GM12872 (cell line): ENCODE measurements around the gene PPP6R2.

Source experiments
- TF ChIP-seq, protein P1 (sequence below): IDR thresholded peaks from 3 replicates; pipeline ENCODE4 v1.5.1; 2011; ENCODE audit warnings: low read depth, mild to moderate bottlenecking, low read length, moderate library complexity; ENCODE audit not compliant: insufficient read depth

PPP6R2 gene

DNA sequence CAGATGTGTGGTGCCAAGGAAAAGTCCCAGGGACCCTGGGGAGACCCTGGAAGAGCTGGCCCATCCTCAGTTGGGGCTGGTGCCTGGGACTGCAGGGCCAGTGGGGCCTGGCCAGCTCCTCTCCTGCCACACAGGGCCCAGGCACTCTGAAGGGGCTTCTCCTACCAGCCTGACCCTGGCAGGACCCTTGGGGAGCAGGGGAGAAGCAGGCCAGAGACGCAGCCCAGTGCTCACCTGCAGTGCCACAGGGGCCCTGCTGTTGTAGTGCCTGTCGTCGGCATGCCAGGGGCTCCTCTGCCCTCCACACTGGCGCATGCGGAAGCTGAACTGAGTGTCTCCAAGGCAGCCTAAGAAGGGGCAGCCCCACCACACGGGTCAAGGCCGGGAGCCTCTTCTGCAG is 25.5 kb upstream of the PPP6R2 start:
- TF ChIP-seq, protein P1, sequence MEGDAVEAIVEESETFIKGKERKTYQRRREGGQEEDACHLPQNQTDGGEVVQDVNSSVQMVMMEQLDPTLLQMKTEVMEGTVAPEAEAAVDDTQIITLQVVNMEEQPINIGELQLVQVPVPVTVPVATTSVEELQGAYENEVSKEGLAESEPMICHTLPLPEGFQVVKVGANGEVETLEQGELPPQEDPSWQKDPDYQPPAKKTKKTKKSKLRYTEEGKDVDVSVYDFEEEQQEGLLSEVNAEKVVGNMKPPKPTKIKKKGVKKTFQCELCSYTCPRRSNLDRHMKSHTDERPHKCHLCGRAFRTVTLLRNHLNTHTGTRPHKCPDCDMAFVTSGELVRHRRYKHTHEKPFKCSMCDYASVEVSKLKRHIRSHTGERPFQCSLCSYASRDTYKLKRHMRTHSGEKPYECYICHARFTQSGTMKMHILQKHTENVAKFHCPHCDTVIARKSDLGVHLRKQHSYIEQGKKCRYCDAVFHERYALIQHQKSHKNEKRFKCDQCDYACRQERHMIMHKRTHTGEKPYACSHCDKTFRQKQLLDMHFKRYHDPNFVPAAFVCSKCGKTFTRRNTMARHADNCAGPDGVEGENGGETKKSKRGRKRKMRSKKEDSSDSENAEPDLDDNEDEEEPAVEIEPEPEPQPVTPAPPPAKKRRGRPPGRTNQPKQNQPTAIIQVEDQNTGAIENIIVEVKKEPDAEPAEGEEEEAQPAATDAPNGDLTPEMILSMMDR = no peak

DNA sequence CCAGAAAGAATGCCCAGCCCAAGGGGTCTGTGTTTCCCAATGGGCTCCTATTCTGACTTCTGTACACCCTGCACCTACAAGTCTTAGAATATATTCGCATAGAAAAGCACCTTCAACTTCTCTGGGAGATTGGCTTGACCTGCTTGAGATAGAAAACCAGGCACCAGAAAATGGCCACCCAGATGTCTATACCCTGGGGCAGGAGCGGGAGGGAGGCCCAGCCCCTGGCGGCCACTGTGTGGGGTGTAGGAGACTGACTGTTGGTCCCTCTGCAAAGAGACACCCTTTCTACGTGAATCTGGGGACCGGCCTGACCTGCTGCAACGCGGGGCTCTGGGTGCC is 24.8 kb upstream of the PPP6R2 start:
- TF ChIP-seq, protein P1 = no peak

DNA sequence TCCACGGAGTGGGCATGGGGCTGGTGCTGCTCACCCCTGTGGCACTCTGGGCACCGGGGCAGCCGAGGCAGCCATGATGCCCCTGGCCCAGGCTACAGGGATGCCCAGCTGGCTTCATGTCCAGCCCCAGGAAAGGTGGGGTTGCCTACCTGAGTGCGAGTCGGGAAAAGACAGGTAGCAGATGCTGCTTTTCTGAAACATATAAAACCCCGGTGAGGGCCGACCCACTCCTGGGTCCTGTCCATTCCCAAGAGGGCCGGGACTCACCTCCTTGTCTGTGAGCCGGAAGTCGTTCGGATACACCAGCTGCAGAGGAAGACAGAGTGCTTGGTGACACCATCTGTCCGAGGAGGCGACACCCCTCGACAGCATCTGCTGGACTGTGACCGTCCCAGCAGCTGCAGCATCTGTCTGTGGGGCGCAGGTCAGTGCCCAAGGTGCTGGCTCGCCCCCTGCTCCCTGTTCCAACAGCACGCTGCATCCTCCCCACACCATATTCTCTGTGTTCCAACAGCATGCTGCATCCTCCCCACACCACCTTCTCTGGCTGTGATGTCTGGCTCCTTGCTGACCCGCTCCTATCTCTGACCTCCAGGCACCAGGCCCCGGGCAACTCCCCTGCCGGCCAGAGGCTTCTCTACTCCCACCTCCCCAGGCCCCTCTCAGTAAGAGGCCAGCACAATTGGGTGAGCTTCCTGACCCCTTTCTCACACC is 24.3 kb upstream of the PPP6R2 start:
- TF ChIP-seq, protein P1 = no peak

DNA sequence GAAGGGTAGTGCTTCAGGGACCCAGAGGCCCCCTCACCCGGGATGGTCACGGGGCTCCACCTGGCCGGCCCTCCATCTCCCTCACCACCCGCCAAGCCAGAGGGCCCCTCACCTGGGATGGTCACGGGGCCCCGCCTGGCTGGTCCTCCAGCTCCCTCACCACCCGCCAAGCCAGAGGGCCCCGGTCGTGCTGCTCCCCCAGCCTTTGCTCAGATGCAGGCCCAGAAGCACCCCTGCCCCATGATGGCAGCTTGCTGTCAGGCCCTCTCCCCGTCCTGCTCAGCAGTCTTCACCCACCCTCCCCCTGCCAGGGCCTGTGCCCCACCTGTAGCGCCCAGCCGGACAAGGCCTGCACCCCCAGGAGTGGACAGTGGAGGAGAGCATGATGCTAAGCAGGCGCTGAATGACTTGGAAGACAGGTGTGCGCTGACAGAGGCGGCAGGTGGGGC is 23.6 kb upstream of the PPP6R2 start:
- TF ChIP-seq, protein P1 = no peak

DNA sequence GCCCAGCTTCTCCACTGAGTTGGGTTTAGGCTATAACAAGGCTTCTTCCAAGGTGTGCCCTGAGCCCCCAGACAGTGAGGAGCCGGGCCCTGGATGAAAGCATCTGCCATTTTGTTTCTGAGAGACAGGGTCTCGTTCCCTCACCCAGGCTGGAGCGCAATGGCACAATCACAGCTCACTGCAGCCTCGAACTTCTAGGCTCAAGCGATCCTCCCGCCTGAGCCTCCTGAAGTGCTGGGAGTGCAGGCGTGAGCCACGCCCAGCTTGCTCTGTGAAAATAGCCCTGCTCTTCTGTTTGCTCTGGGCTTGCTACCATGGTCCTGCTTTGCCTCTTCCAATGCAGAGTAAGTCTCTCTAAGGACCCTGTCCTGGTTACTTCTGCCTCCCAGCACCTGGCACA is 23.0 kb upstream of the PPP6R2 start:
- TF ChIP-seq, protein P1 = no peak

DNA sequence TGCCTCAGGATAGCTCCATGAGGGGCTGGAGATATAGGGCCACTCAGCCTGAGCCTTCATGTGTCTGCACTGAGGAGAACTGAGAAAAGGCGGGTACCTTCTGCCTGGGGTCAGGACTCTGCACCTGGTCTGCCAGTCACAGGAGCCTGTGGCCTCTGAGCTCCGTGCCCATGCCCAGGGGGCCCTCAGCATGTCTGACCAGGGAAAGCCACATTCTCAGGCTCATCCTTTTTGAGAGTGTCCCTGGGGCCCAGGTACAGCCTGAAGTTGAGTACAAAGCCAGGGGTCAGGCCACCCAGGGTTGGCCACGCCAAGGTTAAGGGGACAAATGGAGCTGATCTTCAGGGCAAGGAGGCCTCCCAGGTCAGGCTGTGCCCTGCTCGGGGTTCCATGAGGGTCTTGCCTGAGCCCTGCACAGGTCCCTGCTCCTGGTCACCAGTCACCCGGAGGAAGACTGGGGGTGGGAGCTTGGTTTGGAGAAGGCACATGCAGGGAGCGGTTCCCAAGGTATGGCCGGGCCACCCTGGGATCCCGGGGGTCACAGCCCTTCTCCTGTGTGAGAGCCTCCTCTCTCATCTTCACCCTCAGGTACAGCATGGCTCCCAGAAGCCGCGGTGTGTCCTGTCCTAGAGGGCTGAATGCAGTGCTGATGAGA is 22.3 kb upstream of the PPP6R2 start:
- TF ChIP-seq, protein P1 = no peak

DNA sequence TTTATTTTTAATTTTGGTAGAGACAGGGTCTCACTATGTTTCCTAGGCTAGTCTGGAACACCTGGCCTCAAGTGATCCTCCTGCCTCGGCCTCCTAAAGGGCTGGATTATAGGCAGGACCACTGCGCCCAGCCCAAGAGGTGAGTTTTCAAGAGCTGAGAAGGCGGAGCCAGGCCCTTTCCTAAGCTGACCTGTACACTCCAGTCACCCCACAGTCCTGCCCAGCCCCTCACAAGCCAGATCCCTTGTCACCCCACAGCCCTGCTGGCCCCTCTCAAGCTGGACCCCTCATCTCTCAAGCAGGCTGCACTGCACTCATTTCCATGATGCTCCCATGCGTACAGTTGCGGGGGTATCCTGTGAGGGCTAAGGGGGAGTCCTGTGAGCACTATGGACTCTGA is 19.2 kb upstream of the PPP6R2 start:
- TF ChIP-seq, protein P1 = no peak
